Stimulated activated CD8-positive, alpha-beta memory T cell treated with anti-CD3 and anti-CD28 coated beads, Interleukin-12 subunit alpha, Interleukin-12 subunit beta, amount 100 ng/mL, for 24 hours (primary cell): ENCODE measurements around the gene TMEM145.
"Not testable (repeated sequence)": the region's sequence is repeated elsewhere in the genome, so short reads cannot be mapped to it uniquely, and the experiment has no call there.

Experiments
- DNase-seq: peaks from one replicate; pipeline ENCODE4 v3.0.0-alpha.2; 2020; ENCODE audit errors: extremely low read depth

The TMEM145 gene

GRCh38 chr19:42313096-42313839 is at the start of gene TMEM145:
Gene TMEM145, plus strand, starts transcription at chr19:42313309. Its CDS starts 68 bp downstream, at chr19:42313377.
- DNase-seq = no peak

- not testable (repeated sequence) for DNase-seq
Observed at GRCh38 chr19:42266105-42266504, 47.0 kb upstream of the TMEM145 start.

- DNase-seq = not testable (repeated sequence)
Observed at GRCh38 chr19:42266928-42267603, 46.0 kb upstream of the TMEM145 start.

- DNase-seq = no peak
Observed at GRCh38 chr19:42267644-42268141, 45.4 kb upstream of the TMEM145 start.

GRCh38 chr19:42268142-42268703 is 44.9 kb upstream of the TMEM145 start:
- DNase-seq = peak; percentile 96

- DNase-seq = peak; percentile 98
Observed at GRCh38 chr19:42268704-42269477, 44.2 kb upstream of the TMEM145 start, which contains the start of gene CIC. Gene CIC, plus strand, starts transcription at chr19:42269252. Its CDS starts 2,532 bp downstream, at chr19:42271784.

- no peak for DNase-seq
Observed at GRCh38 chr19:42269478-42270345, 43.4 kb upstream of the TMEM145 start.

GRCh38 chr19:42270346-42271044 is 42.6 kb upstream of the TMEM145 start:
- no peak for DNase-seq

- DNase-seq = no peak
Observed at GRCh38 chr19:42271045-42271419, 42.1 kb upstream of the TMEM145 start.

GRCh38 chr19:42271861-42272534 is 41.1 kb upstream of the TMEM145 start:
- DNase-seq = no peak

- DNase-seq = no peak
Observed at GRCh38 chr19:42272535-42272897, 40.6 kb upstream of the TMEM145 start.

- no peak for DNase-seq
Observed at GRCh38 chr19:42272989-42273406, 40.1 kb upstream of the TMEM145 start.

- no peak for DNase-seq
Observed at GRCh38 chr19:42273407-42274064, 39.6 kb upstream of the TMEM145 start.

GRCh38 chr19:42274065-42274682 is 38.9 kb upstream of the TMEM145 start:
- no peak for DNase-seq

- DNase-seq = no peak
Observed at GRCh38 chr19:42275103-42275502, 38.0 kb upstream of the TMEM145 start.

- DNase-seq = no peak
Observed at GRCh38 chr19:42275517-42275916, 37.6 kb upstream of the TMEM145 start.

- DNase-seq = no peak
Observed at GRCh38 chr19:42276284-42276683, 36.8 kb upstream of the TMEM145 start.

- no peak for DNase-seq
Observed at GRCh38 chr19:42276821-42277220, 36.3 kb upstream of the TMEM145 start.
